H9 (cell line): ENCODE data around the gene PRTG. TPM values are rescaled to one million over a fixed set of nuclear protein-coding genes. Genes with fewer than 3 reads are reported as not detected.

Experiments used
- DNase-seq: peaks from one replicate; pipeline ENCODE4 v3.0.0-alpha.2; 2017
- H2AFZ ChIP-seq: one replicate; pipeline ENCODE4 v1.6.1; 2013; ENCODE audit warnings: mild to moderate bottlenecking, low read length, control low read depth, moderate library complexity
- H2AK5ac ChIP-seq: 2 replicates; pipeline ENCODE4 v1.6.1; 2013; ENCODE audit warnings: low read length, control low read depth, mixed read lengths; ENCODE audit not compliant: insufficient read length
- H2BK120ac ChIP-seq: one replicate; pipeline ENCODE4 v1.6.1; 2013; ENCODE audit warnings: low read depth, mild to moderate bottlenecking, low read length, control low read depth, inconsistent platforms; ENCODE audit not compliant: poor library complexity, severe bottlenecking
- H2BK12ac ChIP-seq: 2 replicates; pipeline ENCODE4 v1.6.1; 2013; ENCODE audit warnings: low read length, control low read depth, mixed read lengths, low read depth; ENCODE audit not compliant: insufficient read length
- H2BK15ac ChIP-seq: 2 replicates; pipeline ENCODE4 v1.6.1; 2013; ENCODE audit warnings: low read depth, low read length, control low read depth
- H2BK20ac ChIP-seq: one replicate; pipeline ENCODE4 v1.6.1; 2013; ENCODE audit warnings: low read depth, mild to moderate bottlenecking, low read length, control low read depth, inconsistent platforms; ENCODE audit not compliant: poor library complexity, severe bottlenecking
- H2BK5ac ChIP-seq: 2 replicates; pipeline ENCODE4 v1.6.1; 2013; ENCODE audit warnings: low read length, control low read depth, mixed read lengths; ENCODE audit not compliant: insufficient read length
- H3K14ac ChIP-seq: 2 replicates; pipeline ENCODE4 v1.6.1; 2013; ENCODE audit warnings: low read length, control low read depth; ENCODE audit not compliant: insufficient read depth
- H3K18ac ChIP-seq: 2 replicates; pipeline ENCODE4 v1.6.1; 2013; ENCODE audit warnings: low read depth, mild to moderate bottlenecking, mixed read lengths, low read length, control low read depth; ENCODE audit not compliant: insufficient read length
- H3K23ac ChIP-seq: 2 replicates; pipeline ENCODE4 v1.6.1; 2013; ENCODE audit warnings: low read length, control low read depth, mixed read lengths, low read depth; ENCODE audit not compliant: insufficient read length
- H3K23me2 ChIP-seq: 2 replicates; pipeline ENCODE4 v1.6.1; 2013; ENCODE audit warnings: low read depth, mild to moderate bottlenecking, mixed read lengths, low read length, control low read depth; ENCODE audit not compliant: insufficient read length, poor library complexity, severe bottlenecking
- H3K27ac ChIP-seq: 2 replicates; pipeline ENCODE4 v1.5.1; 2013; ENCODE audit warnings: low read length, control low read depth, mixed read lengths, low read depth; ENCODE audit not compliant: insufficient read length
- H3K27me3 ChIP-seq: 2 replicates; pipeline ENCODE4 v1.6.1; 2013; ENCODE audit warnings: low read length, control low read depth, inconsistent platforms; ENCODE audit not compliant: insufficient read depth
- H3K4ac ChIP-seq: 2 replicates; pipeline ENCODE4 v1.6.1; 2013; ENCODE audit warnings: low read depth, mild to moderate bottlenecking, control low read depth, inconsistent platforms, low read length, moderate library complexity
- H3K4me1 ChIP-seq: 2 replicates; pipeline ENCODE4 v1.6.1; 2013; ENCODE audit warnings: low read length, control low read depth, inconsistent platforms; ENCODE audit not compliant: insufficient read depth
- H3K4me2 ChIP-seq: 2 replicates; pipeline ENCODE4 v1.6.1; 2013; ENCODE audit warnings: low read length, control low read depth, mixed read lengths; ENCODE audit not compliant: insufficient read length, insufficient read depth
- H3K56ac ChIP-seq: 2 replicates; pipeline ENCODE4 v1.6.1; 2013; ENCODE audit warnings: low read depth, mild to moderate bottlenecking, mixed read lengths, low read length, control low read depth; ENCODE audit not compliant: insufficient read length
- H3K79me1 ChIP-seq: 2 replicates; pipeline ENCODE4 v1.6.1; 2013; ENCODE audit warnings: low read depth, mild to moderate bottlenecking, moderate library complexity, low read length, control low read depth, inconsistent platforms; ENCODE audit not compliant: insufficient read depth, poor library complexity, severe bottlenecking
- H3K79me2 ChIP-seq: 2 replicates; pipeline ENCODE4 v1.6.1; 2013; ENCODE audit warnings: low read length, control low read depth, inconsistent platforms; ENCODE audit not compliant: insufficient read depth
- H3K9ac ChIP-seq: 2 replicates; pipeline ENCODE4 v1.6.1; 2013; ENCODE audit warnings: low read length, control low read depth, mixed read lengths; ENCODE audit not compliant: insufficient read length; ENCODE audit errors: extremely low read depth
- H3K9me3 ChIP-seq: one replicate; pipeline ENCODE4 v1.6.1; 2013; ENCODE audit warnings: low read depth, low read length, inconsistent platforms; ENCODE audit not compliant: control insufficient read depth
- H3T11ph ChIP-seq: one replicate; pipeline ENCODE4 v1.6.1; 2013; ENCODE audit warnings: mild to moderate bottlenecking, low read length, control low read depth, inconsistent platforms
- H4K20me1 ChIP-seq: one replicate; pipeline ENCODE4 v1.6.1; 2013; ENCODE audit not compliant: control insufficient read depth, insufficient read length, insufficient read depth
- H4K5ac ChIP-seq: 2 replicates; pipeline ENCODE4 v1.6.1; 2013; ENCODE audit warnings: low read depth, mild to moderate bottlenecking, mixed read lengths, low read length, control low read depth; ENCODE audit not compliant: insufficient read length
- H4K8ac ChIP-seq: replicated peaks from 2 replicates; pipeline ENCODE4 v1.6.1; 2013; ENCODE audit warnings: low read length, control low read depth, mixed read lengths, low read depth; ENCODE audit not compliant: insufficient read length
- H4K91ac ChIP-seq: 2 replicates; pipeline ENCODE4 v1.6.1; 2013; ENCODE audit warnings: low read depth, mild to moderate bottlenecking, moderate library complexity, mixed read lengths, low read length, control low read depth; ENCODE audit not compliant: insufficient read length
- H3K27ac Mint-ChIP-seq, 3 experiments: 2 replicates in 2 of 3; 3 replicates in 1 of 3; pipeline ENCODE4 v1.8.0; 2020 to 2021; ENCODE audit warnings: mixed read lengths in 3 of 3, mild to moderate bottlenecking in 1 of 3, moderate library complexity in 1 of 3
- H3K27me3 Mint-ChIP-seq: 2 replicates; pipeline ENCODE4 v1.8.0; 2021; ENCODE audit warnings: low read depth, mild to moderate bottlenecking, moderate library complexity, mixed read lengths
- H3K36me3 Mint-ChIP-seq, 3 experiments: 2 replicates in 2 of 3; 3 replicates in 1 of 3; pipeline ENCODE4 v1.8.0; 2020 to 2021; ENCODE audit warnings: low read depth in 3 of 3, mixed read lengths in 3 of 3; ENCODE audit not compliant: insufficient read depth in 1 of 3
- H3K4me1 Mint-ChIP-seq, 2 experiments: 2 replicates each; pipeline ENCODE4 v1.8.0; 2020; ENCODE audit warnings: mixed read lengths in 2 of 2
- H3K4me3 Mint-ChIP-seq, 2 experiments: 2 replicates in 1 of 2; 3 replicates in 1 of 2; pipeline ENCODE4 v1.8.0; 2020 to 2021; ENCODE audit warnings: mild to moderate bottlenecking in 2 of 2, mixed read lengths in 2 of 2, moderate library complexity in 1 of 2
- H3K9me3 Mint-ChIP-seq, 2 experiments: 2 replicates in 1 of 2; 3 replicates in 1 of 2; pipeline ENCODE4 v1.8.0; 2020; ENCODE audit warnings: mild to moderate bottlenecking in 2 of 2, mixed read lengths in 2 of 2, moderate library complexity in 1 of 2
- WGBS: extraction: QIAGEN DNeasy Blood & Tissue Kit; methylation state at CpG from one replicate; pipeline ENCODE4 v1.1.7; 2013; ENCODE audit warnings: missing lambda C conversion rate, low lambda C conversion rate, mixed read lengths; ENCODE audit not compliant: insufficient read length; ENCODE audit errors: extremely low coverage; 5-methylcytosine and 5-hydroxymethylcytosine counted together
- total RNA-seq: library from RNA; stranded (reverse); gene quantifications from 2 replicates; pipeline ENCODE4 v1.2.1, GENCODE V29; 2021
- TF ChIP-seq, protein P1 (sequence below): fragments of 200-600 bp; sonication (generic); conservative IDR thresholded peaks from 3 replicates; pipeline ENCODE4 v1.8.0; 2021; ENCODE audit warnings: antibody characterized with exemption, mild to moderate bottlenecking

The PRTG gene
- total RNA-seq, 1 experiment from 2014 or later: 5.7 TPM

DNA sequence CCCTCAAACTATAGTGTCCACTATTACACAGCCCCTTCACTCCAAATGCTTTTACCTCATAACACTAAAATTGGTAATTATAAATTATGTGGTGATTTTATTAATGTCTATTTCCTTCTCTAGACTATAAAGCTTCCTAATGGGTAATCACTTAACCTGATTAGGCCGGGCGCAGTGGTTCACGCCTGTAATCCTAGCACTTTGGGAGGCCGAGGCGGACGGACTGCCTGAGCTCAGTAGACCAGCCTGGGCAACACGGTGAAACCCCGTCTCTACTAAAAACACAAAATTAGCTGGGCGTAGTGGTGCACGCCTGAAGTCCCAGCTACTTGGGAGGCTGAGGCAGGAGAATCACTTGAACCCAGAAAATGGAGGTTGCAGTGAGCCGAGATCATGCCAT, 83.5 kb downstream of the PRTG start:
- no peaks in the 10 kb centered on the region for H3K79me1 ChIP-seq
- Mint-ChIP-seq H3K4me3 (no peak overlapping the region), H3K9me3 (no peaks in the 10 kb centered on the region), H3K4me1 (peaks cover 31 to 38% of the 10 kb centered on the region in 2 experiments), H3K36me3 (no peaks in the 10 kb centered on the region), H3K27ac (peak overlapping the region in 1 of 3 experiments; percentile 31; a peak in 1 of 7 replicates), H3K27me3 (no peaks in the 10 kb centered on the region)
- no peak overlapping the region for H4K8ac ChIP-seq
- H2BK5ac ChIP-seq: no peak overlapping the region
- H3K4me1 ChIP-seq: peaks cover 4% of the 10 kb centered on the region; the same call in 1 of the 2 replicates
- no peak overlapping the region for H2BK15ac ChIP-seq
- no peaks in the 10 kb centered on the region for H3K23me2 ChIP-seq
- no peak overlapping the region for H3K14ac ChIP-seq
- no peak for DNase-seq
- H3K18ac ChIP-seq: no peak overlapping the region
- H4K20me1 ChIP-seq: no peaks in the 10 kb centered on the region
- H3K56ac ChIP-seq: no peak overlapping the region
- no peaks in the 10 kb centered on the region for H3K79me2 ChIP-seq
- H2AFZ ChIP-seq: no peak overlapping the region
- no peak overlapping the region for H3T11ph ChIP-seq
- H3K23ac ChIP-seq: no peak overlapping the region
- no peaks in the 10 kb centered on the region for H3K27me3 ChIP-seq
- H2AK5ac ChIP-seq: no peak overlapping the region
- TF ChIP-seq, protein P1, sequence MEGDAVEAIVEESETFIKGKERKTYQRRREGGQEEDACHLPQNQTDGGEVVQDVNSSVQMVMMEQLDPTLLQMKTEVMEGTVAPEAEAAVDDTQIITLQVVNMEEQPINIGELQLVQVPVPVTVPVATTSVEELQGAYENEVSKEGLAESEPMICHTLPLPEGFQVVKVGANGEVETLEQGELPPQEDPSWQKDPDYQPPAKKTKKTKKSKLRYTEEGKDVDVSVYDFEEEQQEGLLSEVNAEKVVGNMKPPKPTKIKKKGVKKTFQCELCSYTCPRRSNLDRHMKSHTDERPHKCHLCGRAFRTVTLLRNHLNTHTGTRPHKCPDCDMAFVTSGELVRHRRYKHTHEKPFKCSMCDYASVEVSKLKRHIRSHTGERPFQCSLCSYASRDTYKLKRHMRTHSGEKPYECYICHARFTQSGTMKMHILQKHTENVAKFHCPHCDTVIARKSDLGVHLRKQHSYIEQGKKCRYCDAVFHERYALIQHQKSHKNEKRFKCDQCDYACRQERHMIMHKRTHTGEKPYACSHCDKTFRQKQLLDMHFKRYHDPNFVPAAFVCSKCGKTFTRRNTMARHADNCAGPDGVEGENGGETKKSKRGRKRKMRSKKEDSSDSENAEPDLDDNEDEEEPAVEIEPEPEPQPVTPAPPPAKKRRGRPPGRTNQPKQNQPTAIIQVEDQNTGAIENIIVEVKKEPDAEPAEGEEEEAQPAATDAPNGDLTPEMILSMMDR: no peak
- H4K91ac ChIP-seq: no peak overlapping the region
- no peak overlapping the region for H2BK120ac ChIP-seq
- no peak overlapping the region for H3K27ac ChIP-seq
- no peak overlapping the region for H4K5ac ChIP-seq
- H2BK12ac ChIP-seq: no peak overlapping the region
- H3K4ac ChIP-seq: no peak overlapping the region
- H3K9ac ChIP-seq: no peak overlapping the region
- H3K4me2 ChIP-seq: no peak overlapping the region
- H3K9me3 ChIP-seq: no peaks in the 10 kb centered on the region
- no peak overlapping the region for H2BK20ac ChIP-seq
- WGBS: no CpG with 5 or more reads among the region's 11 CpGs
